Pancreas (tissue), 10 donors: ENCODE results near the gene KREMEN1. TPM values are rescaled to one million over a fixed set of nuclear protein-coding genes. Genes with fewer than 3 reads are reported as not detected.

ENCODE experiments used
- ATAC-seq, 4 donors: fragments of 200-7000 bp; cut with Tn5 transposase; one replicate each; pipeline versions ENCODE4 v1.8.0 to v1.9.1; 2020; ENCODE audit warnings: mild to moderate bottlenecking in 4 of 4, moderate library complexity in 4 of 4
- DNase-seq, 6 donors: peaks; one replicate each; pipeline ENCODE4 v3.0.0-alpha.2; 2020
- FAIRE-seq: peaks from 2 replicates; lab custom pipeline; 2012; peaks lifted over from hg19 to GRCh38; lab: Jason Lieb, UNC
- H3K27ac ChIP-seq, 4 donors: fragments of 200-600 bp; sonication (generic); 1 replicate in 3 of 4; 2 replicates in 1 of 4; pipeline versions ENCODE4 v1.5.0 to v1.8.0; 2020
- H3K27me3 ChIP-seq, 4 donors: fragments of 200-600 bp; one replicate each; pipeline ENCODE4 v1.8.0; 2021
- H3K36me3 ChIP-seq, 3 donors: fragments of 200-600 bp; sonication (generic) in 1 of 3; one replicate each; pipeline versions ENCODE4 v1.5.0 to v1.8.0; 2020 to 2021
- H3K4me1 ChIP-seq, 3 donors: fragments of 200-600 bp; one replicate each; pipeline ENCODE4 v1.8.0; 2021
- H3K4me3 ChIP-seq, 4 donors: fragments of 200-600 bp; sonication (generic) in 2 of 4; one replicate each; pipeline versions ENCODE4 v1.5.0 to v1.8.0; 2020 to 2021
- H3K9me3 ChIP-seq, 4 donors: fragments of 200-600 bp; one replicate each; pipeline ENCODE4 v1.8.0; 2021
- CTCF ChIP-seq, 4 donors: fragments of 200-600 bp; sonication (generic) in 3 of 4; IDR thresholded peaks; one replicate each; pipeline versions ENCODE4 v1.5.0 to v1.8.0; 2021; ENCODE audit warnings: antibody characterized with exemption in 4 of 4
- WGBS, 2 donors: extraction: QIAGEN DNeasy Blood & Tissue Kit; methylation state at CpG; one replicate each; pipeline ENCODE4 v1.1.7; 2013; 5-methylcytosine and 5-hydroxymethylcytosine counted together
- intact Hi-C, 3 donors: fragments of 100-400 bp; cut with DNase I; formaldehyde crosslinking; loops; one replicate each; pipeline versions ENCODE4 v1.11.1 to v1.14.2; 2022
- polyA plus RNA-seq, 2 donors: library from polyadenylated mRNA; stranded (reverse); fragments of 200-250 nt; gene quantifications; one replicate each; pipeline ENCODE4 v1.2.3, GENCODE V29; 2013
- total RNA-seq, 6 donors: library from RNA; stranded (reverse); fragmentation: NEBNext Ultra II Directional in 4 of 6; extraction: Animal tissue kit (Norgen Biotek cat#: 25700) in 4 of 6; gene quantifications; one replicate each; pipeline versions ENCODE4 v1.2.1 to v1.2.4, GENCODE V29; 2021 to 2023
- donor health status: healthy with polysubstance abuse.
- donor health status: DM: no; HTN: no; CAD: no; lungs with moderate emphysema.
- donor health status: DM: no; HTN: no; CAD: no.
- donor health status: control.
- donor health status: control.
- donor health status: Bipolar disorder and iron deficiency.
- donor health status: DM: yes; HTN: yes; CAD: no.
- donor health status: DM: no; HTN: no; CAD: no.
- donor health status: DM: no; HTN: no; CAD: no.
- donor health status: DM: yes; HTN: yes; CAD: no.

The KREMEN1 gene
- total and polyA plus RNA-seq, 8 donors = 3.3 to 8.7 (median 4.5) TPM

- 50 to 53% methylated on average over 10 of the region's 10 CpGs for WGBS, 2 donors
- Histone ChIP-seq H3K4me3 (peak overlapping the region in 3 of 4 donors; percentile 57 to 63 (median 63)), H3K36me3 (no peaks in the 10 kb centered on the region), H3K27me3 (no peaks in the 10 kb centered on the region), H3K4me1 (peaks cover 0 to 7% (median 0%) of the 10 kb centered on the region in 3 donors), H3K9me3 (no peaks in the 10 kb centered on the region), H3K27ac (no peak overlapping the region)
- FAIRE-seq (no peak), ATAC-seq (no peak), DNase-seq (peak in 1 of 6 donors; percentile 61)
- no peak for TF ChIP-seq CTCF (IDR thresholded peaks at IDR 0.05)
- intact Hi-C loops = no loop called here
Observed at GRCh38 chr22:29074276-29074772, 1.5 kb downstream of the KREMEN1 start.

- no peak overlapping the region for H3K4me3 ChIP-seq
- no peak for ATAC-seq
- no peak overlapping the region for H3K27ac ChIP-seq
- intact Hi-C loops = no loop called here
- peaks cover 0 to 11% (median 0%) of the 10 kb centered on the region in 3 donors for H3K4me1 ChIP-seq
- no peak for FAIRE-seq
- TF ChIP-seq CTCF (IDR thresholded peaks at IDR 0.05) = no peak
- no peaks in the 10 kb centered on the region for H3K27me3 ChIP-seq
- no peaks in the 10 kb centered on the region for H3K9me3 ChIP-seq
- WGBS, 2 donors = 74 to 77% methylated on average over 6 of the region's 6 CpGs
- no peaks in the 10 kb centered on the region for H3K36me3 ChIP-seq
- DNase-seq = no peak
Observed at GRCh38 chr22:29078036-29078868, 5.4 kb downstream of the KREMEN1 start.

- Histone ChIP-seq H3K27ac (no peak overlapping the region), H3K36me3 (no peaks in the 10 kb centered on the region), H3K4me3 (no peak overlapping the region), H3K4me1 (peaks cover 0 to 11% (median 0%) of the 10 kb centered on the region in 3 donors), H3K27me3 (no peaks in the 10 kb centered on the region), H3K9me3 (no peaks in the 10 kb centered on the region)
- WGBS, 2 donors = 62 to 67% methylated on average over 6 of the region's 6 CpGs
- ATAC-seq = no peak
- intact Hi-C loops = no loop called here
- no peak for DNase-seq
- no peak for TF ChIP-seq CTCF (IDR thresholded peaks at IDR 0.05)
- no peak for FAIRE-seq
Observed at GRCh38 chr22:29078869-29079207, 6.0 kb downstream of the KREMEN1 start.

- 69 to 70% methylated on average over 8 of the region's 8 CpGs for WGBS, 2 donors
- no peaks in the 10 kb centered on the region for H3K36me3 ChIP-seq
- ATAC-seq (no peak), DNase-seq (no peak), FAIRE-seq (no peak)
- H3K27me3 ChIP-seq = no peaks in the 10 kb centered on the region
- H3K9me3 ChIP-seq = no peaks in the 10 kb centered on the region
- no peak for TF ChIP-seq CTCF (IDR thresholded peaks at IDR 0.05)
- intact Hi-C loops = no loop called here
- H3K4me1 ChIP-seq = peaks cover 0 to 11% (median 0%) of the 10 kb centered on the region in 3 donors
- H3K4me3 ChIP-seq = no peak overlapping the region
- no peak overlapping the region for H3K27ac ChIP-seq
Observed at GRCh38 chr22:29079218-29079901, 6.5 kb downstream of the KREMEN1 start.
